ENCODE data around the gene SERPINI2. TPM values are rescaled to one million over a fixed set of nuclear protein-coding genes. Genes with fewer than 3 reads are reported as not detected.
"Not testable (repeated sequence)": the region's sequence is repeated elsewhere in the genome, so short reads cannot be mapped to it uniquely, and the experiment has no call there.

The SERPINI2 gene
- total and polyA plus RNA-seq, 4 donors: 0.49 to 0.64 (median 0.51) TPM; not detected in 1

- Histone ChIP-seq H3K4me1 (ENCODE audit: control insufficient read depth in 1 of 2, insufficient read depth in 2 of 2, low read length in 2 of 2) (no peaks in the 10 kb centered on the region), H3K4me3 (ENCODE audit: low read length in 2 of 2) (no peak overlapping the region), H3K27me3 (ENCODE audit: control insufficient read depth in 1 of 2, insufficient read depth in 2 of 2, low read length in 1 of 2) (no peaks in the 10 kb centered on the region), H3K27ac (ENCODE audit: low read depth in 1 of 2, low read length in 2 of 2) (no peak overlapping the region), H3K36me3 (ENCODE audit: control insufficient read depth in 1 of 2, insufficient read depth in 2 of 2, low read length in 1 of 2) (no peaks in the 10 kb centered on the region), H3K9me3 (ENCODE audit: control insufficient read depth, low read length) (no peaks in the 10 kb centered on the region)
- no peak for DNase-seq
- 79 to 82% methylated on average over 6 of the region's 6 CpGs for WGBS, 2 donors
- intact Hi-C loops (cut with DNase I): no loop called here
- no peak for ATAC-seq (ENCODE audit: low FRiP score)
These were observed 17.6 kb downstream of the SERPINI2 start for GRCh38 chr3:167456157-167456799.

- ATAC-seq (ENCODE audit: low FRiP score) (no peak), DNase-seq (no peak)
- 93 to 97% methylated on average over 2 of the region's 2 CpGs for WGBS, 2 donors
- no peaks in the 10 kb centered on the region for H3K27me3 ChIP-seq (ENCODE audit: control insufficient read depth in 1 of 2, insufficient read depth in 2 of 2, low read length in 1 of 2)
- no peak overlapping the region for H3K27ac ChIP-seq (ENCODE audit: low read depth in 1 of 2, low read length in 2 of 2)
- H3K4me1 ChIP-seq (ENCODE audit: control insufficient read depth in 1 of 2, insufficient read depth in 2 of 2, low read length in 2 of 2): no peaks in the 10 kb centered on the region
- intact Hi-C loops (cut with DNase I): no loop called here
- no peaks in the 10 kb centered on the region for H3K9me3 ChIP-seq (ENCODE audit: control insufficient read depth, low read length)
- no peaks in the 10 kb centered on the region for H3K36me3 ChIP-seq (ENCODE audit: control insufficient read depth in 1 of 2, insufficient read depth in 2 of 2, low read length in 1 of 2)
- H3K4me3 ChIP-seq (ENCODE audit: low read length in 2 of 2): no peak overlapping the region
These were observed 20.0 kb downstream of the SERPINI2 start for GRCh38 chr3:167453815-167454214.

DNA sequence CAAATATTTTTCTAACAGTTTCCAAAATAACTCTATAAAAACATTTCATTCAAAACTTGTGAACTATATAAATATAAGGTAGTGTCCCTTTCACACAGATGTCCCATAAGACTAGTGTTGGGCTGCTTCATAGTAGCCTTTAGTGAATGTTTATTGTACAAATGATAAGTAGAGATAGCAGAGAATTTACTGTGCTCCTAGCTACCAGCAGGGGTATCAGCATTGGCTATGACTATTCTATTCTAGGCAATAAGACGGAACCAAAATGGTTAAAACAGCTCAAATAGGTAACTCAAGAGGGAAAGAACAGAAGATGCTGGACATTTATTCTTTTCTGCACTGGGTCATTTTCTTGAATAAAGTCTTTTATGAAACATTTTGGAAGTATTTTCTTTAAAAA is 22.6 kb downstream of the SERPINI2 start:
- no peak overlapping the region for H3K4me3 ChIP-seq (ENCODE audit: low read length in 2 of 2)
- H3K27me3 ChIP-seq (ENCODE audit: control insufficient read depth in 1 of 2, insufficient read depth in 2 of 2, low read length in 1 of 2): no peaks in the 10 kb centered on the region
- H3K4me1 ChIP-seq (ENCODE audit: control insufficient read depth in 1 of 2, insufficient read depth in 2 of 2, low read length in 2 of 2): no peaks in the 10 kb centered on the region
- no peak for DNase-seq
- no peak overlapping the region for H3K27ac ChIP-seq (ENCODE audit: low read depth in 1 of 2, low read length in 2 of 2)
- 0 to 40% methylated on average over 1 of the region's 1 CpG for WGBS, 2 donors
- H3K36me3 ChIP-seq (ENCODE audit: control insufficient read depth in 1 of 2, insufficient read depth in 2 of 2, low read length in 1 of 2): no peaks in the 10 kb centered on the region
- no peak for ATAC-seq (ENCODE audit: low FRiP score)
- no peaks in the 10 kb centered on the region for H3K9me3 ChIP-seq (ENCODE audit: control insufficient read depth, low read length)
- intact Hi-C loops (cut with DNase I): no loop called here

DNA sequence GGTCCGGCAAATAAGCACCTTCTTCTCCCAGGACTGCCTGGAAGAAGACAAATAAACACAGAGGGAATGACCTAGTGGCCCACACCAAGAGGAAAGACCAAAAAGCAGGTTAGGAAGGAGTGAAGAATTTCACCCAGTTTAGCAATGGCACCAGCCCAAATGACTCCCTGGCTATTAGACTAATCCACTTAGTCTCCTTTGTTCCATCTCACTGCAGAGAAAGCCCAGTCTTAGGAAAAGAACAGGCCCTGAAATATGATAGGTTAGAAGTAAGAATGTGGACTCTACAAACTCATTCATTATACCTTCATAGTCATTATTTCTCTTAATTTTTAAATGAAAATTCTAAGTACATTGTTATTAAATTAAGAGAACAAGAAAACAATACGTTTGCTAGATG is 23.2 kb downstream of the SERPINI2 start:
- ATAC-seq (ENCODE audit: low FRiP score) (no peak), DNase-seq (no peak)
- intact Hi-C loops (cut with DNase I): no loop called here
- Histone ChIP-seq H3K4me1 (ENCODE audit: control insufficient read depth in 1 of 2, insufficient read depth in 2 of 2, low read length in 2 of 2) (no peaks in the 10 kb centered on the region), H3K27me3 (ENCODE audit: control insufficient read depth in 1 of 2, insufficient read depth in 2 of 2, low read length in 1 of 2) (no peaks in the 10 kb centered on the region), H3K27ac (ENCODE audit: low read depth in 1 of 2, low read length in 2 of 2) (no peak overlapping the region), H3K9me3 (ENCODE audit: control insufficient read depth, low read length) (no peaks in the 10 kb centered on the region), H3K36me3 (ENCODE audit: control insufficient read depth in 1 of 2, insufficient read depth in 2 of 2, low read length in 1 of 2) (no peaks in the 10 kb centered on the region), H3K4me3 (ENCODE audit: low read length in 2 of 2) (no peak overlapping the region)
- 52 to 74% methylated on average over 2 of the region's 2 CpGs for WGBS, 2 donors

DNA sequence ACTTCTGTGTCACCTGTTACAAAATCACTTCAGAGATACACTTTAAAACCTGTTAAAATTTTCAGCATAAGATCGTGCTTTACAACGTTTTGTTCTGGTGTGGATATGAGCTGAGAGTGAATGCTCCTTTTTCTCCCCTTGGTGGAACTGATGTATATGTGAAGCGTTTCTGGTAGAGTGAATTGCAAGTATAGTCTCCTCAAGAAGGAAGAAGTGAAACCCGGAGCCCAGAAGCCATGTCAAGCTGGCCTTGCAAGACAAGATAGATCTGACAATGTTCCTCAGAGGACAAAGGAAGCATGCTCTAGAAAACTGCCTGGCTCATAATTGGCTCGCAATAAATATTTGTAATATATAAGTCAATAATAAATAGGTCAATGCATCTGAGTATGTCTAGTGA is 23.6 kb downstream of the SERPINI2 start:
- Histone ChIP-seq H3K4me1 (ENCODE audit: control insufficient read depth in 1 of 2, insufficient read depth in 2 of 2, low read length in 2 of 2) (no peaks in the 10 kb centered on the region), H3K27me3 (ENCODE audit: control insufficient read depth in 1 of 2, insufficient read depth in 2 of 2, low read length in 1 of 2) (no peaks in the 10 kb centered on the region), H3K9me3 (ENCODE audit: control insufficient read depth, low read length) (no peaks in the 10 kb centered on the region), H3K36me3 (ENCODE audit: control insufficient read depth in 1 of 2, insufficient read depth in 2 of 2, low read length in 1 of 2) (no peaks in the 10 kb centered on the region), H3K4me3 (ENCODE audit: low read length in 2 of 2) (no peak overlapping the region), H3K27ac (ENCODE audit: low read depth in 1 of 2, low read length in 2 of 2) (no peak overlapping the region)
- ATAC-seq (ENCODE audit: low FRiP score): no peak
- DNase-seq: no peak
- 84 to 86% methylated on average over 5 of the region's 5 CpGs for WGBS, 2 donors
- intact Hi-C loops (cut with DNase I): no loop called here

- Histone ChIP-seq H3K4me1 (ENCODE audit: control insufficient read depth in 1 of 2, insufficient read depth in 2 of 2, low read length in 2 of 2) (no peaks in the 10 kb centered on the region), H3K4me3 (ENCODE audit: low read length in 2 of 2) (no peak overlapping the region), H3K27me3 (ENCODE audit: control insufficient read depth in 1 of 2, insufficient read depth in 2 of 2, low read length in 1 of 2) (no peaks in the 10 kb centered on the region), H3K36me3 (ENCODE audit: control insufficient read depth in 1 of 2, insufficient read depth in 2 of 2, low read length in 1 of 2) (no peaks in the 10 kb centered on the region), H3K27ac (ENCODE audit: low read depth in 1 of 2, low read length in 2 of 2) (no peak overlapping the region), H3K9me3 (ENCODE audit: control insufficient read depth, low read length) (no peaks in the 10 kb centered on the region)
- DNase-seq: no peak
- intact Hi-C loops (cut with DNase I): no loop called here
- no peak for ATAC-seq (ENCODE audit: low FRiP score)
These were observed 28.4 kb downstream of the SERPINI2 start for GRCh38 chr3:167445491-167445890.

- 55 to 60% methylated on average over 2 of the region's 2 CpGs for WGBS, 2 donors
- H3K4me3 ChIP-seq (ENCODE audit: low read length in 2 of 2): no peak overlapping the region
- ATAC-seq (ENCODE audit: low FRiP score): no peak
- no peaks in the 10 kb centered on the region for H3K36me3 ChIP-seq (ENCODE audit: control insufficient read depth in 1 of 2, insufficient read depth in 2 of 2, low read length in 1 of 2)
- H3K27ac ChIP-seq (ENCODE audit: low read depth in 1 of 2, low read length in 2 of 2): no peak overlapping the region
- intact Hi-C loops (cut with DNase I): no loop called here
- DNase-seq: no peak
- no peaks in the 10 kb centered on the region for H3K27me3 ChIP-seq (ENCODE audit: control insufficient read depth in 1 of 2, insufficient read depth in 2 of 2, low read length in 1 of 2)
- H3K9me3 ChIP-seq (ENCODE audit: control insufficient read depth, low read length): no peaks in the 10 kb centered on the region
- H3K4me1 ChIP-seq (ENCODE audit: control insufficient read depth in 1 of 2, insufficient read depth in 2 of 2, low read length in 2 of 2): no peaks in the 10 kb centered on the region
These were observed 32.6 kb downstream of the SERPINI2 start for GRCh38 chr3:167441256-167441655.

DNA sequence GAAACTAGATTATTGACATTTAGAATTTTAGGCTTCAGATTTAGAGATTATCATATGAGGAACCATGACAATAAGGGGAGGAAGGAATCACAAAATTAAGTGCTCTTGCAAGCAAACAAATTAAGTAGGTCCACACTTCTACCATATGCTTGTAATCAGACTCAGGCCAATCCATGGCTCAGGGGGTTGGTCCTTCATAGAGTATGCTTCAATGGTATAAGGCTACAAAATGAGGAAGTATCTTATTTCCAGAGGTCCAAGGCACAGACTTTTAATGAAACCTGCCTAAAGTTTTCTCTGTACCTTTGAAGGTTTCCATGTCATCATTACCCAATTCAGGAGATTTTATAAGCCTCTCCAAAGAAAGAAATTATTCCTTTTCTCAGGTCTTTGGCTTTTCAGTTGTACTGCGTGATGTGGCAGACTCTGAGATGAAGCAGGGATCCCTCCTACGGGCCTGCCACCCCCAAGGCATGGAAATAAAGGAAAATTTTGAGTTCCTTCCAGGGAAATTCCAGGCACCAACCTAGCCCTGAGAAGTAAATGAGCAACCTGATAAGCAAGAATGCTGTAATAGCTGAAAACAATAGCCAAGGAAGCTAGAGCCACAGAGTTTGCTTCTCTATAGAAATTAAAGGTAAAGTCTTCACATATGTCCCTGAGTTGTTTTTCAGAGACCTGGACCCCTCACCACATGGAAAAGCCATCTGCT is 36.3 kb downstream of the SERPINI2 start:
- Histone ChIP-seq H3K27ac (ENCODE audit: low read depth in 1 of 2, low read length in 2 of 2) (no peak overlapping the region), H3K4me3 (ENCODE audit: low read length in 2 of 2) (no peak overlapping the region), H3K9me3 (ENCODE audit: control insufficient read depth, low read length) (no peaks in the 10 kb centered on the region), H3K4me1 (ENCODE audit: control insufficient read depth in 1 of 2, insufficient read depth in 2 of 2, low read length in 2 of 2) (no peaks in the 10 kb centered on the region), H3K36me3 (ENCODE audit: control insufficient read depth in 1 of 2, insufficient read depth in 2 of 2, low read length in 1 of 2) (no peaks in the 10 kb centered on the region), H3K27me3 (ENCODE audit: control insufficient read depth in 1 of 2, insufficient read depth in 2 of 2, low read length in 1 of 2) (no peaks in the 10 kb centered on the region)
- intact Hi-C loops (cut with DNase I): no loop called here
- DNase-seq (no peak), ATAC-seq (ENCODE audit: low FRiP score) (no peak)
- 60 to 78% methylated on average over 2 of the region's 2 CpGs for WGBS, 2 donors

DNA sequence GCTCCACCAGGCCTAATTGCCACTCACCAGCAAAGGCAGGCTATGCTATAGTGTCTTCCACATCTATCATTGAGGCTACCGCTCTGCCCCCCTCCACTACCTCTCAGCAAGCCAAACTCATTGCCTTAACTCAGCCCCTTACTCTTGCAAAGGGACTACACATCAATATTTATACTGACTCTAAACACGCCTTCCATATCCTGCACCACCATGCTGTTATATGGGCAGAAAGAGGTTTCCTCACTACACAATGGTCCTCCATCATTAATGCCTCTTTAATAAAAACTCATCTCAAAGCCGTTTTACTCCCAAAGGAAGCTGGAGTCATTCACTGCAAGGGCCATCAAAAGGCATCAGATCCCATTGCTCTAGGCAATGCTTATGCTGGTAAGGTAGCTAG is 46.9 kb downstream of the SERPINI2 start:
- H3K27ac ChIP-seq (ENCODE audit: low read depth in 1 of 2, low read length in 2 of 2); DNase-seq; H3K4me1 ChIP-seq (ENCODE audit: control insufficient read depth in 1 of 2, insufficient read depth in 2 of 2, low read length in 2 of 2); H3K9me3 ChIP-seq (ENCODE audit: control insufficient read depth, low read length); intact Hi-C loops (cut with DNase I); H3K27me3 ChIP-seq (ENCODE audit: control insufficient read depth in 1 of 2, insufficient read depth in 2 of 2, low read length in 1 of 2); ATAC-seq (ENCODE audit: low FRiP score); H3K4me3 ChIP-seq (ENCODE audit: low read length in 2 of 2); H3K36me3 ChIP-seq (ENCODE audit: control insufficient read depth in 1 of 2, insufficient read depth in 2 of 2, low read length in 1 of 2): not testable (repeated sequence)
- 87 to 92% methylated on average over 3 of the region's 3 CpGs for WGBS, 2 donors

All from aorta (tissue), 5 donors.